H4 (cell line): ENCODE data around the gene SMOC2. TPM values are rescaled to one million over a fixed set of nuclear protein-coding genes. Genes with fewer than 3 reads are reported as not detected.
"Not testable (repeated sequence)": the region's sequence is repeated elsewhere in the genome, so short reads cannot be mapped to it uniquely, and the experiment has no call there.

ENCODE experiments used
- DNase-seq: peaks from one replicate; pipeline ENCODE4 v3.0.0-alpha.2; 2015; ENCODE audit warnings: low spot score
- total RNA-seq: library from RNA; depleted of rRNA; stranded (reverse); fragments of >200 nt; shearing (Covaris generic); gene quantifications from 2 replicates; pipeline ENCODE4 v1.2.3, GENCODE V29; 2014

SMOC2 gene
- total RNA-seq, 1 experiment from 2014 or later: 0.08 TPM

DNA sequence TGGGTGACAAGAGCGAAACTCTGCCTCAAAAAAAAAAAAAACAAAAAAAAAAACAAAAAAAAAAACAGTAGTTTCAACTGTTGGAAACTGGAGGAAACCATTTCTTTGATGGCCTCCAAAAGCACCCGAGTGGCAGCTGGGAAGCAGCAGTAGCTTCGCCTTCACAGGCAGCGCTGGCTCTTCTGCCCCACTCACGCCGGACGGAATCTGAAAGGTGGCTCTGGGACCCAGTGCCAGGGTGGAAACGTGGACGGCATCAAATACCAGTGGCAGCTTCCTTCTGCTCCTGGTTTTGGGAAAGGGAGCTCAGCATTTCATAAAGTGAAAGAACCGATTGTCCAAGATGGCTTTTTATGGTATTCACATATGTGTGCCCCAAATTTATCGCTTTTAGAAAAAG is 159.4 kb downstream of the SMOC2 start:
- no peak for DNase-seq

- no peak for DNase-seq
These were observed 160.1 kb downstream of the SMOC2 start for GRCh38 chr6:168601111-168601510.

DNA sequence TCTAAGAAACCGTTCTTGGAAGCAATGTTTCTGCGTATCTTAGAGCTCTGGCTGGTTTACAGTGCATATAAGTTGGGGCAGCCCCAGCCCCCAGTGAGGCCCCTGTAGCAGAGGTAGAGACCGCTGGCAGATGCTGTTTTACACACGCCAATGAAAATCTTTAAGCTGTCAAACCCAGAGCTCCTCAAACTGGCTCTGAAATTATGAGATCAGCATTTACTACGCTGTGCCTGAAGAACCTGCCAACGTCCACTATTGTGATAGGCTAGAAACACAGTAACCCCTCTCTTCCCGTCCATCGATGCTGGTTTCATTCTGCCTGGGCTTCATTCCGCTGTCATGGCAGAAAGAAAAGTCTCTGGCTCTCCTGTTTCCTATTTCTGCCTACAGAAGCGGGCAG is 160.6 kb downstream of the SMOC2 start:
- DNase-seq: no peak

GRCh38 chr6:168602576-168602975 is 161.6 kb downstream of the SMOC2 start:
- no peak for DNase-seq

DNA sequence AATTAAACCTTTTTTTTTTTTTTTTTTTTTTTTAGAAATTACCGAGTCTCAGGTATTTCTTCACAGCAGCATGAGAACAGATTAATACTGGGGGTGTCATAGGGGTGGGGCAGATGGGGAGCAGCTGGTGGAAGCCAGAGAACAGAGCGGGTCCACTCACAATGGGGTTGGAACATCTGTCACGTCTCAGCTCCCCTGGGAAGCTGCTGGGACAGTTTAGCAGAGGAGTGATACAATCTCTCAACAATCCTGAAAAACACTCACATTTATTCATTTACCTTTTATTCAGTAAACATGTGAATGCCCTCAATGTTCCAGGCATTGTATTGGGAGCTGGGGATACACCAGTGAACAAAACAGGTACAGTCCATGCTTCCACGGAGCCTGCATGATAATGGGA is 162.2 kb downstream of the SMOC2 start:
- no peak for DNase-seq

- no peak for DNase-seq
These were observed 165.0 kb downstream of the SMOC2 start for GRCh38 chr6:168605964-168606363.

GRCh38 chr6:168606722-168607121 is 165.7 kb downstream of the SMOC2 start:
- DNase-seq: no peak

- DNase-seq: no peak
These were observed 166.5 kb downstream of the SMOC2 start for GRCh38 chr6:168607272-168608112.

DNA sequence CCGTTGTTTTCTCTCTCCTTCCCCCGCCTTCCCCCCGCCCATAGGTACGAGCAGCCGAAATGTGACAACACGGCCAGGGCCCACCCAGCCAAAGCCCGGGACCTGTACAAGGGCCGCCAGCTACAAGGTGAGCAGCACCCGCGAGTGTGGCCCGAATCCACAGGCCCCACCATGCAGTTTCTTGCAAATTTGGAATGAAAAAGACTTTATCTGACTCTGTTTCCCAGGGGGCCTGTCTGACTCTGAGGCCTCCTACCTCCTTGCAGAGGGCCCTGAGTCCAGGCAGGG is 167.1 kb downstream of the SMOC2 start:
- DNase-seq: no peak

- DNase-seq: no peak
These were observed 168.2 kb downstream of the SMOC2 start for GRCh38 chr6:168609026-168609685.

DNA sequence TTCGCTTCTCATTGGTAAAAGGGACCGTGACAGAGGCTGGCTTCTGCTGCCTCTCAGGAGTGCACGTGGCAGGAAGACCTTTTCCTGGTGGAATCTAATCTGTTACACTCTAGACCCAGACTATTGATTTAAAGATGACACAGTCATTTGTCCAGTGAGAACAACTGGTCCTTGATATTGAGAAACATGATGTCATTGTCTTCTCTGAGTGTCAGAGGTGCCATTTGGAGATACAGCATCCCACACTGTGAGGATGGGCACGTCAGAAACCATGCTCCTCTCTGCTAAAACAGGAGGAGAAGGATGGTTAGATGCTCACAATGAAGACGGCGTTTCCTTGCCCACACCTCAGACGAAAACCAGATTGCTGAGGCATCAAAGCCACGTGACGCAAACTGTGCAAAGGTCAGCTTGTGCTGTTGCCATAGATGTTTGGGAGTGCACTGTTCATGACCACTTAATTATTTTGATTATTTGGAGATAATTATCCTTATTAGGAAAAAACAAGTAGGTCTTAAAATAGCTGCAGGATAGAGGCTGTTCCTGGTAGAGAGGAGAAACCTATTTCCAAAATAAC is 169.0 kb downstream of the SMOC2 start:
- no peak for DNase-seq

DNA sequence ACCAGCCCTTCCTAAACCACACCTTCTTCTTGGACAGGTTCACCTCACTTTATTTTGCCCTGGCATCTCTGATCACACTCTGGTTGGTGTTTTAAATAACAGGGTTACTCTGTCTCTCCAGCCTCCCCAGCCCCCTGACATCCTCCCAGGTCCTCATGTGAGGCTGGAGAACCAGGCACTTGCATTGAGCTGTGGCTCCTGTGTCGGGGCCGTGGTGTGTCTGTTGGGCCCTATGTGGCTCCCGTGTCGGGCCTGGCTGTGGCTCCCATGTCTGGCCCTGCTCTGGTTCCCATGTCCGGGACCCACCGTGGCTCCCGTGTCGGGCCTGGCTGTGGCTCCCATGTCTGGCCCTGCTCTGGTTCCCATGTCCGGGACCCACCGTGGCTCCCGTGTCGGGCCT is 170.0 kb downstream of the SMOC2 start:
- DNase-seq: not testable (repeated sequence)

- DNase-seq: no peak
These were observed 170.7 kb downstream of the SMOC2 start for GRCh38 chr6:168611691-168612090.

- DNase-seq: no peak
These were observed 171.6 kb downstream of the SMOC2 start for GRCh38 chr6:168612586-168612985.

DNA sequence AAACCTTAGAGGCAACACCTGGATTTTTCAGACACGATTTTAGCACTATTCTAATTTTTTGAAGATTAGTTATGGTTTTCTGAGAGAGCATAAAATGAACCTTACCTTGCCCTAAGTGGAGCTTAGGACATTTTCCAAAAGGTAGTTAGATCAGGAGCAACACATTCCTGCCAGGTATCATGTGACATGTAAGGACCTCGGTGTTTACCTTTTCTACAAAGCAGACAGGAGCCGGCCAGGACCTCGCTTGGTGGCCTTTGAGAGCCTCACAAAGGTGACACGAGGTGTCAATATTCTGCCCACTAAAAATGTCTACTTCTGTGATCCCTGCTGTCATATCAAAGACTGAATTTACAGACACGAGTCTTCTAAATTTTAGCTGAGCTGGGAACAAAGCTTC is 174.9 kb downstream of the SMOC2 start:
- no peak for DNase-seq

- no peak for DNase-seq
These were observed 176.1 kb downstream of the SMOC2 start for GRCh38 chr6:168616816-168617765.

DNA sequence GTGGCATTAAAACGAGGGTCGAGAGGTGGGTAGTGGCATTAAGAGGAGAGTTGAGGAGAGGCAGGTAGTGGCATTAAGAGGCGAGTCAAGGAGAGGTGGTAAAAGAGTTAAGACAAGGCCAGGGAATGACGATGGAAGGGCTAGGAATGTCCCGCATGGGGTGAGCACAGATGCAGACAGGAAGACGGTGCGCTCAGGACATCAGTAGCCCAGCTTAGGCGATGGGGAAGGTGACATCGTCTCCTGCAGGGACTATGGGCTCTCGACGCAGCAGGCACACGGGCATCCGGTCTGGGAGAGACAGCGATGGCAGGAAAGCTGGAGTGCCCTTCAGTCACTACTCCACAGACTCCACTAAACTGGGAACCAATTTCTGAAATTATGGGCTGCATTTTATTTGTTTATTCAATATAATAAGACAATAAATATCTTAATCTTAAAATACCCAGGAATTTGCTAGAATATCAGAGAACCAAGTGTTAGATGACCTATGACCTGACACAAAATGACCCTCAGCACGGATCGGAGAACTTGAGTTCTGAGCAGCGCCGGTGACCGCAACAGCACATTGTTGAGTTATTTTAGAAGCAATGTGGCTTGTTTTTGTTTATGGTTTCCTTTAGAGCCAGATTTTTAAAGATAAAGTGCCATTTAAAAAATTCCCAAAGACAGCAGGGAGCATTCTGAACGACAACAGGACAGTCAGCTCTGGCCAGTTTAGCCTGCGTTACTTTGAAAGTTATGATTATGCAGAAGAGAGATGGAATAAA is 177.7 kb downstream of the SMOC2 start:
- no peak for DNase-seq

- DNase-seq: peak; percentile 5
These were observed 178.8 kb downstream of the SMOC2 start for GRCh38 chr6:168619560-168620314.

DNA sequence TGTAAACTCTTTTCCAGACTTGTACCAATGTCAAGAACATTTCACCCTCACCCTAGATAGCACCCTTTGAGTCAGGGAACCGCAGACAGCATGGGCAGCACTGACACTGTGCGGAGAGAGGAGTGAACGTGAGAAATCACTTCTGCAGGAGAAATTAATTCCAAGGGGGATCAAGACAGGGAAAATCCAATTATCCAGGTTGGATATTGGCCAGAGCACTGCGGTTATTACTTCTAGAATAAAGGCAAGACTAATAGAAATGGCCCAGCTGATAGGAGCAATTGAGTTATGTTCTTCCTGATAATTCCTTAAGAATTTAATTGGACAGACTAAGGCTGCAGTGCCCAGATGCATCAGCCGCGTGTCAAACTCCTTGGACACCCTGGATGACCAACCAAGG is 179.6 kb downstream of the SMOC2 start:
- DNase-seq: no peak

DNA sequence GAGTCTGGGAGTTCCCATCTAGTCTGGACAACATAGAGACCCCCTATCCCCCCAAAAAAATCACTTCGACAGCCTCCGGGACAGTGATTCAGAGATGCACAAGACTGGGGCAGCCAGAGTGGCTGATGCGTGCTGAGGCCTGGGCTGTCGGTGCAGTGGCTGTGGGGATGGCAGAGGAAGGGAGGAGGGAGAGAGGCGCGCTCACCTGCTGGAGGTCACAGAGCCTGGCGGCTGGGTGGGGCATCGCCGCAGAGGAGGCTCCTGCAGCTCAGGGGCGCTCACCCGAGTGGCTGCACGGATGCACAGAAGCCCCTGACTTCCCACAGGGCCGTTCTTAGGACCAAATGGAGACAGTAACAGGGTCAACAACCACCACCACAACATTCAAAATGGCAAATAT is 182.8 kb downstream of the SMOC2 start:
- no peak for DNase-seq

- DNase-seq: no peak
These were observed 183.6 kb downstream of the SMOC2 start for GRCh38 chr6:168624540-168624939.
